Fibroblast of mammary gland (primary cell): Measurements from ENCODE around the gene ABCA4.

Experiments used
- DNase-seq: peaks from one replicate; pipeline ENCODE4 v3.0.0-alpha.2; 2010; ENCODE audit warnings: low read depth
- H3K4me3 ChIP-seq: 2 replicates; pipeline ENCODE4 v1.5.1; 2011; ENCODE audit warnings: low read depth, mild to moderate bottlenecking, low read length, moderate library complexity; ENCODE audit not compliant: control insufficient read depth
- CTCF ChIP-seq: conservative IDR thresholded peaks from 2 replicates; pipeline ENCODE4 v1.5.1; 2011; ENCODE audit warnings: low read depth, low read length, inconsistent platforms; ENCODE audit not compliant: control insufficient read depth, insufficient read depth

The ABCA4 gene

GRCh38 chr1:93989601-93990000 lies 131.3 kb downstream of the ABCA4 start:
- peak; percentile 23 for DNase-seq
- no peak for TF ChIP-seq CTCF
- no peak overlapping the region for H3K4me3 ChIP-seq

- peak; percentile 96 for DNase-seq
- H3K4me3 ChIP-seq = no peak overlapping the region
- TF ChIP-seq CTCF = no peak
Observed at GRCh38 chr1:93988634-93989350, 132.2 kb downstream of the ABCA4 start.

GRCh38 chr1:93981274-93981667 lies 139.7 kb downstream of the ABCA4 start:
- no peak for DNase-seq
- TF ChIP-seq CTCF = no peak
- H3K4me3 ChIP-seq = no peak overlapping the region

- H3K4me3 ChIP-seq = no peak overlapping the region
- DNase-seq = no peak
- TF ChIP-seq CTCF = peak; percentile 32
Observed at GRCh38 chr1:93980320-93981273, 140.4 kb downstream of the ABCA4 start.

GRCh38 chr1:93979718-93980319 lies 141.1 kb downstream of the ABCA4 start:
- TF ChIP-seq CTCF = no peak
- H3K4me3 ChIP-seq = no peak overlapping the region
- peak; percentile 82 for DNase-seq

GRCh38 chr1:93979040-93979717 lies 141.8 kb downstream of the ABCA4 start:
- H3K4me3 ChIP-seq = no peak overlapping the region
- no peak for DNase-seq
- no peak for TF ChIP-seq CTCF
